Suppressor macrophage (primary cell): ENCODE measurements around the gene TSPAN8.
"Not testable (repeated sequence)": the region's sequence is repeated elsewhere in the genome, so short reads cannot be mapped to it uniquely, and the experiment has no call there.

Experiments used
- DNase-seq, 4 experiments: peaks; one replicate each; pipeline ENCODE4 v3.0.0-alpha.2; 2020 to 2022
- total RNA-seq, 17 experiments: gene quantifications; one replicate each; lab custom pipeline; 2026; ENCODE audit warnings: mixed read lengths in 6 of 17, inconsistent platforms in 3 of 17; lab: John Stamatoyannopoulos, UW

The TSPAN8 gene
- total RNA-seq: 0 to 2.0 (median 0) reads per million in 17 experiments

DNA sequence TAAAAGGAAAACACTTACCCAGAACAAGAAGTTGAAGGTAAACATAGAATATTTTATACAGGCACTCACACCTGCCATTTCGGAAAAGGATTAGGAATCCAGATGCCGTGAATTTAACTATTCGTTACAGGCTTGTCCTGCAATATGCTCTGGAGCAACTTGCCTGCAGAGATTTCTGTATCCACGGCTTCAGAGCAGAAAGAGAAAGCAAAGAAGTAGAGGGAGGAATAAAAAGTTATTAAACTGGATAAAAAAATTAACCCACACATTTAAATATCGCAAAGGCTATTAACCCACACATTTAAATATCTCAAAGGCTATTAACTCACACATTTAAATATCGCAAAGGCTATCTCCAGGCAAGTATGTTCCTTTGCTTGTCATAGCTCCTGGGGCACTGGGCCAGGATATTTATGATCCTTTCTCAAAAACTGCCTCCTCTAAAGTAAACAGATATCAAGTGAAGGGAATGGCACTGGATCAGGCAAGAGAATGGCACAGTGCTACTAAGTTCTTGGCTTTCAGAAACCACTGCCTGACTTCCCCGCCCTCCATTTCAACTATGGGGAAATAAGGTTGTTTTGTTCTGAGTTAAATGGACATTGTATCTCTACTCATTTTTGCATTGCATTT is at the start of gene TSPAN8:
TSS of gene TSPAN8 (minus strand) at position 399 of the 633 bp plus-strand sequence. CDS start at position 78, 321 bp downstream.
- DNase-seq: no peak

DNA sequence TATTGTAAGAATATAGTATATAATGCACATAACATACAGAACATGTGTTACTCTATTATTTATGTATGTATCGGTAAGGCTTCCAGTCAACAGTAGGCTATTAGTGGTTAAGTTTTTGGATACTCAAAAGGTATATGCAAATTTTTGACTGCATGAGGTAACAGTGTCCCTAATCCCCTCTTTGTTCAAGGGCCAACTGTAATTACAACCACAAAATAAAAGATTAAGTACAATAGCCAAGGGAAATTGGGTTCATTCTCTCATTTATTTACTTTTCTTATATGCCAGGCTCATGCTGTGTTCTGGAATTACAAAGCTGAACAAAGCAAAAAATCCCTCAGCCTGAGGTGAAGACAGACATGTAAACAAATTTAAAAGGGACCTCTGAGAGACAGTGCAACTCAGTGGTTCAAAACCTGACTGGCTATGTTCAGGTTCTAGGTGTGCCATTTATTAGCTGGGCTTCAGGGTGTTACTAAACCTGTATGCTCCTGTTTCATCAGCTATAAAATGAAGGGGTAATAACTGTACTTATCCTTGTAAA is 43.4 kb upstream of the TSPAN8 start:
- DNase-seq: no peak

DNA sequence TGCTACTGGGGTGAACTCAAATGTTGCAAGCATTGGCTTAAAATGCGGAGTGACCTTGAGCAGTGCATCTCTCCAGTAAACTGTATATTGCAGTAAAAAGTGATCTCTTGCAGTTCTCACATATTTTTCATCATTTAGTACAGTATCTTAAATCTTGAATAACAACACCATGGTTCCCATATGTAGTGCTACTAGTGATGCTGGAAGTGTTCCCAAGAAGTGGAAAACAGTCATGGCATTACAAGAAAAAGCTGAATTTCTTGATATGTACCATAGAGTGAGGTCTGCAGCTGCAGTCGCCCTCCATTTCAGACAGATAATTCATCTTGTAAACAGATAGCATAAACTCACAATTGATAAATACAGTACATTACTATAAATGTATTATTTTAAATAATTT is 42.9 kb upstream of the TSPAN8 start:
- no peak for DNase-seq

DNA sequence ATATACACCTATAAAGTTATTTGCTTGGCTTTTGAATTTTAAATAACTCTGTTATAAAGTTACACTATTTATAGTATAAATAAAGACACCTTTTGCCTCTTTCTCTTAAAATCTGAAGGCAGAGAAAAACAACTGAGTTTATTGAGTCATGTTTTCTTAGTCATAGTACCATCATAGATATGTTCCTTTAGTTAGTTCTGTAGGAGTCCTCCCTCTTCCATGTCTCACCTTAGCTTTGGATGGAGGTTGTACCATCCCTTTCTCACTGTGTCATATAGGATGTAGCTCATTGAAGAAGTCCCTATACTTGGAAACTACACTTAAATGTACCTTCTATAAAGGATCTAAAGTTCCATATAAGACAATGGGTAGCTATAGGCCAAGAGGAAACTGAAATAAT is 39.7 kb upstream of the TSPAN8 start:
- no peak for DNase-seq

DNA sequence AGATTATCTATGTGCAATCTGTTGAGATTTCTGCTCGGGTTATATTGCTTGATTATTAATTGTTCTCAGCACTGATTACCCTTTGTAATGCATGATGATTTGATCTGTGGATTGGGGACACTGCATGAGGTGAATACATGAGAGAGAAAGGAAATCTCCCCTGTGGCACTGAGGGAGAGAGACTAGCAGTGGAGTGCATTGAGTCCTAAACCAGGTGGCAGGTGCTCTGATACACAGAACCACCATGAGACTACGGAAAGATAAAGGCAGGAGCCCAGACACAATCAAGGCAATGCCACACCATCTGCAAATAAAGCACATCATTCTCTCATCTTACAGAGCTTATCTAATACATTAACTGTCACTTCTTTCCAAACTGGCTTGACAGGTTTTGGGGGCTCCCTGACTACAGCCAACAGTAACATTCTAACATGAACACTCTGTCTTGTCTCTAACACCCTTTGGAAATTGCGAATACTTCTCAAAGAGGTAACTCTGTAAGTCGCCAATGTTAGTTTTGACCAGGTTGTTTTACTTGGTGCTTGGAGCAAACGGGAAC is 37.6 kb upstream of the TSPAN8 start:
- no peak for DNase-seq

DNA sequence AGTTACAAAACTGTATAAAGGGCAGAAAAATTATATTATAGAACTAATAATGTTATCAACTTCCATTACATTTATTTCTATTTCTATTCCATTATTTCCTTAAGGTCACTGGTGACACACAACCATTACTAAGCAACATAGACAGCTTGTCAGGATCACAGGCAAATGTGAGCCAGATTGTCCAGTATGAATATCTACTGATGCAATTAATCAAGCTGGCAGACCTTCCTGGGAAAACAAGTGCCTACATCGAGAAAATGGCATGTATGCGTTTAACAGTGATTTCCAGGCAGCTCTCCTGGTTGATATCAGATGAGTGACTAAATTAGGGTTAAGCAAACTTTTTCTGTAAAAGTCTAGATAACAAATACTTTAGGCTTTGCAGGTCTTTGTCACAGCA is 36.9 kb upstream of the TSPAN8 start:
- no peak for DNase-seq

DNA sequence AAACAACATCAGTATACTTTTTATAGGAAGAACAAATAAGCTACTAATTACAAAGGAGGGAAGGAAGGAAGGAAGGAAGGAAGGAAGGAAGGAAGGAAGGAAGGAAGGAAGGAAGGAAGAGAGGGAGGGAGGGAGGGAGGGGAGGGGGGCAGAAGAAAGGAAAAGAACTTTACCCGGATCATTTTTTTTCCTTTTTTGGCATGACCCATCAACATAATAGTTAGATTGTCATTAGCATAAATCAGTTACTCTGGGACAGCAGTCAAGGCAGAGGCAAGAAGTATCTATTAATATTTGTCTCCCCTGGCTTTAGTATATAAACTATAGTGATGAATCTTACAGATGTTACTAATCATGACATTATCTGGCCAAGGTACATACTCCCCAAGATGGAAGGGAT is 35.2 kb upstream of the TSPAN8 start:
- DNase-seq: no peak

DNA sequence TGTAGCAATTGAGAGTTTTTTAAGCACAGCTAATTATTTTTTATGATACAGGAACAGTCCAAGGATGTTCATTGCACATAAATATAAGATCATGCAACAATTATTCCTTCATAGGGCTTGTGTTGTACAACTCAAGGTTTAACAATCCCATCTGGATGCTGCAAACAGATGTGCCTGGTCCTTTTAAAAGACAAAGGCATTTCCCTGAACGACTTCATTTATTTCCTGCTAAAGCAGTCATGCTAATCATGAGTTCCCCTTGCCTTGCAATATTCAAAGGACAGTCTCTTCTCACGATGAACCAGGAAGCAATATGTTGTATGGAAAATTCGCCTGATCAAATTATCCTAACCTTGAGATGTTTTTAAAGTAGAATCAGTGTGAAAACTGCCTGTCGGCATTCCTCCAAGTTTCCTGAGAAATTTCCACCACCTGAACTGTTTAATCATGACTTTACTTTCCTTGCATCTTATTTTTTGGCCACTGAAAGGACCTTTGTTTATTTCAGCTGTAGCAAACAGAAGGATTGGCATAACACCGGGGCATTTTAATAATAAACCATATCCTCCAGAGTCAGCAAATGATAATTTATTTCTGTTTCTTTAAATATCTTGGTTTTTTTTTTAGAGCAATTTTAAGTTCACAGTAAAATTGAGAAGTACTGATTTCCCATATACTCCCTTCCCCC is 33.9 kb upstream of the TSPAN8 start:
- DNase-seq: no peak

DNA sequence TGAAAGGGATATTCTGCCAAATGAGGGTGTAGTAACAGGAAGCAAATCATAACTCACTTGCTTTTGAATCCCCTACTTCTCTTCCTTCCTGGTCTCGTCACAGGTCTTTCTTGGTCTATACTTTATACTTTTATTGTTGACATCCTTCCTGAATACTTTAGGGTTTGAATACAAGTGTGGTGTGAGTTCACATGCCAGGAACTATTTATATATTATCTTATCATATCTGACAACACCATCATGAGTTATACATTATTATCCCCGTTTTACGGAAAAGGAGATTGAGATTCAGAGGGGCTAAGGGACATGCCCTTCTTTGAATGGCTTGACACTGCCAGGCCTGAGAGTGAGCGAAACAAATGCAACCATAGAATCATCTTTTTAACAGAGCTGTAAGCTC is 33.0 kb upstream of the TSPAN8 start:
- no peak for DNase-seq

DNA sequence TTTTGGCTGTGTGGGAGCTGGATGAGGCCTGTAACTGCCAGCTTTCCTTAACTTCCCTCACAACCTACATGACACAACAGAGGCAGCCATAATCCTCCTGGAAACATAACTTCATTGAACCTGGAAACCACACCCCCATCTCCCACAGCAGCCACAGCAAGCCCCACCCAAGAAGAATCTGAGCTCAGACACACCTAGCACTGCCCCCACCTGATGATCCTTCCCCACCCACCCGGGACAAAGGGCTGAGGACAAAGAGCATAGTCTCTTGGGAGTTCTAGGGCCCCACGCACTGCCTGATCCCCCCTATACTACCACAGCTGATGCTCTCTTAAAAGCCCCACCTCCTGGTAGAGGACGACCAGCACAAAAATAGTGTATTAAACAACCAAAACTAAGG is 29.6 kb upstream of the TSPAN8 start:
- DNase-seq: no peak

DNA sequence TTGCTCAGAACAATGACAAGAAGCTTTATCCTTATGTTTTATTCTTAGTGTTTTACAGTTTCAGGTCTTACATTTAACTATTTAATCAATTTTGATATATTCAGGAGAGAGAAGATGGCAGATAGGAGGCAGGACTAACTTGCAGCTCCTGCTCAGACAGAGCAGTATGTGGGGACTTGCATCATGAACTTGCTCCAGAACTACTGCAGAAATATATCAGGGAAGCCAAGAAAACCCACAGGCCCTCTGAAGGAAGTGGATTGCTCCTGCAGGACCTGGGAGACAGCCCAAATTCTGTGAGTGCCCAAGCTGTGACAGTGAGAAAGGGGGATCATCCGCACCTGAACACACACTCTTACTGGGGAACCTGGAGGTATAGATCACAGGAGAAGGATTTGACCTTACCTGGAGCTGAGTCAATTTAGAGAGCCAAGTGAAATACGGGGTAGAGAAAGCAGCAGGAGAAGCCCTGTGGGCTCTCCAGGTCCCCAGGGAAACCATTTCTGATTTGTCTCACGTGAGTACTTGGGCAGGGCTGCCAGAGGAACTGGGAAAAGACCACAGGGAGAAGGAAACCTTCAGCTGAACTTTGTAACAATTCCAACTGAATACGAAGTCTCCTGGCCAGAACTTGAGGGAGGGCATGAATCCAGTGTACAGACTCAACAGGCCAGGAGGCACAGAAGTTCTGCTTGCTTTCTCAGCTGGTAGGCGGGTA is 28.9 kb upstream of the TSPAN8 start:
- DNase-seq: no peak

DNA sequence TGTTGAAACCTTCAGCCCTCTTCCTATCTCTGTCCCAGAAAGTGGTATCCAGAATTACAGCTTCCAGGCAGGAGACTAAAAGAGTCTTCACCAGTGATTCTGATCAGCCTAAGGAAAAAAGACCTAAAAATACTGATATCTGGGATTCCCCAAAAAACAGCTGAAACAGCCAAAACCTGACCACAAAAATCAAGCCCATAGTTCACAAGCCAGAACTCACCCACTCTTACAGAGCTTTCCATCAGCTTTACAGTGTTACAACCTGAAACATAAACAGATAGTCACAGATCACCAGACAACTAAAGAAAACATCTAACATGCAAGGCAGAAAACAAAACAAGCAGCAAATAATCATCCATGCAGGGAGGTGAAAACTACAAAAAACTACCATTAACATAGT is 26.0 kb upstream of the TSPAN8 start:
- no peak for DNase-seq

DNA sequence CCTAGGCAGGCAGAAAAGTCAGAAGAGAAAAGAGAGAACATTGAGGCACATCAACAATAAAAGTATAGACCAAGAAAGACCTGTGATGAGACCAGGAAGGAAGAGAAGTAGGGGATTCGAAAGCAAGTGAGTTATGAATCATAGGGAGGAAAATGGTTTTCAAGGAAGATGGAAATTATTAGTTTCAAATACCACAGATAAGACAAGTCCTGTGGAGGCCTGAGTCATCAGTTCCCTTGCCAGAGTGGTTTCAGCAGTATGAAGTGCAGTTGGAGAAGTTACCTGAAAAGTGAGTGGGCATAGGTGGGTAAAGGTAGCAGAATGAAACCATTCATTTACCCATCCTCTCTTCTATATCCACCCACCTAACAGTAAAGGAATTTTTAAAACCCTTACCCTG is 25.2 kb upstream of the TSPAN8 start:
- no peak for DNase-seq

DNA sequence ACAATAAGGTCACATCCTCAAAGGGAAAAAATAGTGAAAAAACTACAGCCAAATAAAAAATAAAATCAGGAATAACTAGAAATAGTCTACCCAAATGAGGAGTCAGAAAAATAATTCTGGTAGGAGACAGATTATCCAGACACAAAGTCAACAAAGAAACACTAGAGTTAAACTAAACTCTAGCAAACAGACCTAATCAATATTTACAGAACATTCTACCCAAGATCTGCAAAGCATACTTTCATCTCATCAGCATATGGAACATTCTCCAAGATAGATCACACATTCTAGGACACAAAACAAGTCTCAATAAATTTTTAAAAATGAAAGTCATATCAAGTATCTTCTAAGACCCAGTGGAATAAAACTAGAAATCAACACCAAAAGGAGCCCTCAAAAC is 20.4 kb upstream of the TSPAN8 start:
- DNase-seq: no peak

DNA sequence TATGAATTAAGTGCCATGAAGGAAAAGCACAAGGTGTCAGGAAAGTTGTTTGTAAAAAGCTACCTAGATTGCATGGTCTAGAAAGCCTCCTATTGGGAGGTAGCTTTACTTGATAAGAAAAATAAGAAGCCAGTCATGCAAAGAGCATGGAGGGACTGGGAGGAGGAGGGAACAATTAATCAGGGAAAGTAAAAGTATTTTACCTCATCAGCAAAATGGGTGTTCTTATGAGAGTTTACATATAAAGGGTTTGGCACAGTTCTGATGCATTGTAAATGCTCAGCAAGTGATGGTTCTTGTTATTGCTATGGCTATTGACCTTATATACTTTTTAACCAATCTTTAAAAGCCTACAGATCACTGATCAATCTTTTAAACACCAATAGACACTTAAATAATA is 17.0 kb upstream of the TSPAN8 start:
- no peak for DNase-seq

DNA sequence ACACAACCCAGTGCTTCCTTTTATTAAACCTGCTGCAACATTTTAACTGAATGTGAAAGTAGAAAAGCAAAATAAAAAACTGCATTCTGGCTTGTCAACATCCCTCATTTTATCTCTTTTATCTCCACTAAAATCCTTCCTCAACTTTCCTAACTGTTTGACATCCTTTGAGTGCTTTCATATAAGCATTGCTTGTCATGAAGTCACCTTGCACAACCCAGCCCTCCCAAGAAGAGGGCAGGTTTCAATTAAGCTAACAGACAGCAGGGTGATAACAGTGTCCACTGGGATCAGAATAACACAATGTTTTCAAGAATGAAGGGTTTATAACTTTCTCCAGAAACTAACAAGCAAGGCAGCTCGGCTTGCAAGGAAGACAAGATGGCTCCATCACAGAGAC is 16.3 kb upstream of the TSPAN8 start:
- no peak for DNase-seq

DNA sequence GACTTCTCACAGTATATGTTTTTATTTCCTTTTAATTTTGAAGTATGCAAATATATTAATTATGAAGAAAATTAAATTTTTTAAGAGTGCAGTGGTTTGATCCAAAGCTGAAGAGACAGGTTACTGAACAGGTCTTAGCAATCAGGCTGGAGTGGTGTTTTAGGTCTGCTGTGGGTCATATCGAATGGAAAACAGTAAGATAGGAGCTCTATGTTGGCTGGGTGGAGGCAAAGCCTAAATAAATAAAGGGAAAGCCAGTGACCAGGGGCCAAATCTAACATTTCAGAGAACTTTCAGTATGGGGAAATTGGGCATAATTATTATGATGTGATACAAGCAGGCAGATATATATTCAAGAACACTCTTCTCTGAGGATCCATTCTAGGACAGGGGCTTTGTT is 12.7 kb upstream of the TSPAN8 start:
- DNase-seq: no peak

DNA sequence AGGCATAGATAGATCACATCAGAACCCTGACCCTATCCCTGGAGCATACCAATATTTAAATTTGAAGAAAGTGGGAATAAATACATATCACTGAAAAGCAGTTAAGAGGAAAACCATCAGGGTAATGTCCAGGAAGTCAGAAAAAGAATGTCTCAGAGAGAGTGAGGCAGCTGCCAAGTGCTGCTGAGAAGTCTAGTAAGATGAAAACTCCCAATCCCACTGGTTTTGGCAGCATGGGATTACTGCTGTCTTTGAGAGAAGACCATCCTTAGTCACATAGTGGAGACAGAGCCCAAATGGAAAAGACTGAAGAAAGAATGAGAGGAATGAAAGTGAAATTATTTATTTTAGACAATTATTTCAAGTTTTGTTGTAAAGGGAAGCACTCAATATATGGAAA is 11.5 kb upstream of the TSPAN8 start:
- no peak for DNase-seq

DNA sequence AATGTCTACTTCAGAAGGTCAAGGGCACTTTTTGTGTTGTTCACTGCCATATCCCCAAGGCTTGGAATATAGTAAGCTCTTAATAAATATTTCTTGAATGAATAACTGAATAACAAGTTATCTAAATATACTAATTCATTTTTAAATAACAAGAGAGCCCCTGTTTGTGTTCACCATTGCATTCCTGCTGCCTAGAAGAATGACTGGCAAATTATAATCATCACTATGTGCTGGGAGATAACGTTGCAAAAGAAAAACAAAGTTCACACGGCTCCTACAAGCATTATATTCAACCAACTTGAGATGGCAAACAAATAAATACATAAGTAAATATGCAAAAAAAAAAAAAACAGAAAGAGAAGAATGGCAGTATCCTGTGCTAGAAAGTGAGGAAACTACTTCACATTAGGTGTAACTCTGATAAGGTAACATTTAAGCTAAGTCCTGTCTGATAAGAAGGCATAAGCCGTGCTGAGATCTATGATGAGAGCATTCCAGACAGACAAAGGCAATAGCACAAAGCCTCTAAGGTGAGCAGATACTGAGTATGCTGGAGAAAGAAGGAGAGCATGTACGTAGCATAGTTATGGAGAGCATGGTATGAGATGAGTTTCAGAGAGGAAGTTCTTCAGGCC is 9.2 kb upstream of the TSPAN8 start:
- no peak for DNase-seq

DNA sequence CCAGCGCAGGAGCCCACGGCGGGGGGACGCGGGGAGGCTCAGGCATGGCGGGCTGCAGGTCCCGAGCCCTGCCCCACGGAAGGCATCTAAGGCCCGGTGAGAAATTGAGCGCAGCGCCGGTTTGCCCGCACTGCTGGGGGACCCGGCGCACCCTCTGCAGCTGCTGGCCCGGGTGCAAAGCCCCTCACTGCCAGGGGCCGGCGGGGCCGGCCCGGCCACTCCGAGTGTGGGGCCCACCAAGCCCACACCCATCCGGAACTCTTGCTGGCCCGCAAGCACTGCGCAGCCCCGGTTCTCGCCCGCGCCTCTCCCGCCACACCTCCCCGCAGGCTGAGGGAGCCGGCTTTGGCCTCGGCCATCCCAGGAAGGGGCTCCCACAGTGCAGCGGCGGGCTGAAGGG is 8.5 kb upstream of the TSPAN8 start:
- DNase-seq: no peak

DNA sequence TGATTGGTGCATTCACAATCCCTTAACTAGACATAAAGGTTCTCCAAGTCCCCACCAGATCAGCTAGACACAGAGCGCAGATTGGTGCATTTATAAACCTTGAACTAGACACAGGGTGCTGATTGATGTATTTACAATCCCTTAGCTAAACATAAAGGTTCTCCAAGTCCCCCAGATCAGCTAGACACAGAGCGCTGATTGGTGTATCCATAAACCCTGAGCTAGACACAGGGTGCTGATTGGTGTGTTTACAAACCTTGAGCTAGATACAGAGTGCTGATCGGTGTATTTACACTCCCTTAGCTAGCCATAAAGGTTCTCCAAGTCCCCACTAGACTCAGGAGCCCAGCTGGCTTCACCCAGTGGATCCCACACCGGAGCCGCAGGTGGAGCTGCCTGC is 8.0 kb upstream of the TSPAN8 start:
- DNase-seq: not testable (repeated sequence)

DNA sequence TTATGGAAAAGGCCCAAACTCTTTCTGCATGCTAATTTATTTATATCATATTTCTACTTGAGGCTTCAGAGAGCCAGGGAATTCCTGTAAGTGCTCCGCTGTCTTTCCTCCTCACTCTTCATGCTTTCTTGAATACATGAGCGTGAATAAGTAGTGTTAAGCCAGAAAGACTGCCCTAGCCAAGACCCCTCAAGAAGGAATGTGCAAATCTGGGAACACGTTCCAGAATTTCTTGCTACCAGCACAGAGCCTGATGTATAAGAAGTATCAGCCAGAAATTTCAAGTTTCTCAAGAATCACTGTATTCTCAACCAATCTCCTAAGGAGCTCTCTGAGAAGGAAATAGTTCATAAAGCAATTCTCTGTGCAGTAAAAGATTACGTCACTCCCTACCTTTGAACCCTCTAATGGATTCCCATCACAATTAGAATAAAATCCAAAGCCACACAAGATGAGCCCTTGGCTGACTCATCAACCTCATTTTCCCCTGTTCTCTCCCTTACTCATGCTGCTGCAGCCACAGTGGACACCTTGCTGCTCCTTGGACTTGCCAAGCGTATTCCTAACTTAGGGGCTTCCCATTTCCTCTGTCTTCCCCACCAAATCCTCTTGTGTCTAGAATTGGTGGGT is 6.9 kb upstream of the TSPAN8 start:
- no peak for DNase-seq
